ENCODE data around the gene ZDHHC3. TPM values are rescaled to one million over a fixed set of nuclear protein-coding genes. Genes with fewer than 3 reads are reported as not detected.

The ZDHHC3 gene
- total RNA-seq, 3 donors from 2014 or later, result 69.5 to 120 (median 71.9) TPM

GRCh38 chr3:44923632-44924456, 52.1 kb downstream of the ZDHHC3 start:
- no peak overlapping the region for H3K4me3 ChIP-seq
- H3K4me1 ChIP-seq, result no peaks in the 10 kb centered on the region
- TF ChIP-seq POLR2AphosphoS5 (IDR thresholded peaks at IDR 0.05), result no peak
- no peak for TF ChIP-seq POLR2A (IDR thresholded peaks at IDR 0.05)
- TF ChIP-seq CTCF (IDR thresholded peaks at IDR 0.05), result no peak
- H3K27me3 ChIP-seq, result no peaks in the 10 kb centered on the region
- DNase-seq (ENCODE audit: low spot score in 2 of 2), result no peak
- H3K9me3 ChIP-seq, result no peaks in the 10 kb centered on the region
- H3K36me3 ChIP-seq, result no peaks in the 10 kb centered on the region
- H3K27ac ChIP-seq, result peak overlapping the region in 1 of 2 donors; percentile 43
- intact Hi-C loops (cut with DNase I; ENCODE audit: low total_unique reads), result no loop called here

- intact Hi-C loops (cut with DNase I; ENCODE audit: low total_unique reads), result no loop called here
- no peak for DNase-seq (ENCODE audit: low spot score in 2 of 2)
- Histone ChIP-seq H3K4me1 (no peaks in the 10 kb centered on the region), H3K9me3 (no peaks in the 10 kb centered on the region), H3K27ac (no peak overlapping the region), H3K36me3 (no peaks in the 10 kb centered on the region), H3K4me3 (no peak overlapping the region), H3K27me3 (no peaks in the 10 kb centered on the region)
- no peak for TF ChIP-seq POLR2AphosphoS5 (IDR thresholded peaks at IDR 0.05)
- TF ChIP-seq POLR2A (IDR thresholded peaks at IDR 0.05), result no peak
- TF ChIP-seq CTCF (IDR thresholded peaks at IDR 0.05), result no peak
These were observed 55.9 kb downstream of the ZDHHC3 start for GRCh38 chr3:44920081-44920480.

GRCh38 chr3:44918581-44918980, 57.4 kb downstream of the ZDHHC3 start:
- Histone ChIP-seq H3K27me3 (no peaks in the 10 kb centered on the region), H3K4me1 (no peaks in the 10 kb centered on the region), H3K4me3 (no peak overlapping the region), H3K36me3 (no peaks in the 10 kb centered on the region), H3K9me3 (no peaks in the 10 kb centered on the region), H3K27ac (no peak overlapping the region)
- TF ChIP-seq POLR2AphosphoS5 (IDR thresholded peaks at IDR 0.05), result no peak
- no peak for TF ChIP-seq POLR2A (IDR thresholded peaks at IDR 0.05)
- no peak for TF ChIP-seq CTCF (IDR thresholded peaks at IDR 0.05)
- intact Hi-C loops (cut with DNase I; ENCODE audit: low total_unique reads), result no loop called here
- no peak for DNase-seq (ENCODE audit: low spot score in 2 of 2)

GRCh38 chr3:44918087-44918486, 57.9 kb downstream of the ZDHHC3 start:
- intact Hi-C loops (cut with DNase I; ENCODE audit: low total_unique reads), result no loop called here
- Histone ChIP-seq H3K27ac (no peak overlapping the region), H3K27me3 (no peaks in the 10 kb centered on the region), H3K4me1 (no peaks in the 10 kb centered on the region), H3K36me3 (no peaks in the 10 kb centered on the region), H3K4me3 (no peak overlapping the region), H3K9me3 (no peaks in the 10 kb centered on the region)
- no peak for TF ChIP-seq CTCF (IDR thresholded peaks at IDR 0.05)
- no peak for TF ChIP-seq POLR2AphosphoS5 (IDR thresholded peaks at IDR 0.05)
- no peak for DNase-seq (ENCODE audit: low spot score in 2 of 2)

- H3K4me1 ChIP-seq, result no peaks in the 10 kb centered on the region
- H3K27ac ChIP-seq, result no peak overlapping the region
- no peak for DNase-seq (ENCODE audit: low spot score in 2 of 2)
- intact Hi-C loops (cut with DNase I; ENCODE audit: low total_unique reads), result no loop called here
- no peaks in the 10 kb centered on the region for H3K9me3 ChIP-seq
- TF ChIP-seq POLR2AphosphoS5 (IDR thresholded peaks at IDR 0.05) (no peak), CTCF (IDR thresholded peaks at IDR 0.05) (no peak), POLR2A (IDR thresholded peaks at IDR 0.05) (no peak)
- no peaks in the 10 kb centered on the region for H3K36me3 ChIP-seq
- H3K4me3 ChIP-seq, result no peak overlapping the region
- H3K27me3 ChIP-seq, result no peaks in the 10 kb centered on the region
These were observed 60.1 kb downstream of the ZDHHC3 start for GRCh38 chr3:44915702-44916438.

Data from breast epithelium (tissue), 4 donors.